ENCODE measurements around the gene C2CD4C. TPM values are rescaled to one million over a fixed set of nuclear protein-coding genes. Genes with fewer than 3 reads are reported as not detected.
"Not testable (repeated sequence)": the region's sequence is repeated elsewhere in the genome, so short reads cannot be mapped to it uniquely, and the experiment has no call there.

C2CD4C gene
- total RNA-seq, 2 donors from 2014 or later: 0.26 to 0.55 TPM

- no peak for TF ChIP-seq CTCF (IDR thresholded peaks at IDR 0.05)
- Histone ChIP-seq H3K27ac (no peak overlapping the region), H3K36me3 (no peaks in the 10 kb centered on the region), H3K27me3 (no peaks in the 10 kb centered on the region), H3K4me1 (no peaks in the 10 kb centered on the region), H3K4me3 (no peak overlapping the region), H3K9me3 (no peaks in the 10 kb centered on the region)
- no peak for DNase-seq (ENCODE audit: low spot score)
Observed at GRCh38 chr19:383040-383439, 25.9 kb downstream of the C2CD4C start.

GRCh38 chr19:382578-382977, 26.4 kb downstream of the C2CD4C start:
- H3K27me3 ChIP-seq; DNase-seq (ENCODE audit: low spot score); H3K27ac ChIP-seq: not testable (repeated sequence)

GRCh38 chr19:381901-382300, 27.0 kb downstream of the C2CD4C start:
- not testable (repeated sequence) for H3K36me3 ChIP-seq; DNase-seq (ENCODE audit: low spot score); H3K4me1 ChIP-seq; H3K9me3 ChIP-seq; H3K27ac ChIP-seq; H3K27me3 ChIP-seq; H3K4me3 ChIP-seq

More at GRCh38 chr19:382578-382977, 26.4 kb downstream of the C2CD4C start:
- H3K9me3 ChIP-seq, H3K36me3 ChIP-seq, H3K4me1 ChIP-seq, H3K4me3 ChIP-seq: not testable (repeated sequence)

DNA sequence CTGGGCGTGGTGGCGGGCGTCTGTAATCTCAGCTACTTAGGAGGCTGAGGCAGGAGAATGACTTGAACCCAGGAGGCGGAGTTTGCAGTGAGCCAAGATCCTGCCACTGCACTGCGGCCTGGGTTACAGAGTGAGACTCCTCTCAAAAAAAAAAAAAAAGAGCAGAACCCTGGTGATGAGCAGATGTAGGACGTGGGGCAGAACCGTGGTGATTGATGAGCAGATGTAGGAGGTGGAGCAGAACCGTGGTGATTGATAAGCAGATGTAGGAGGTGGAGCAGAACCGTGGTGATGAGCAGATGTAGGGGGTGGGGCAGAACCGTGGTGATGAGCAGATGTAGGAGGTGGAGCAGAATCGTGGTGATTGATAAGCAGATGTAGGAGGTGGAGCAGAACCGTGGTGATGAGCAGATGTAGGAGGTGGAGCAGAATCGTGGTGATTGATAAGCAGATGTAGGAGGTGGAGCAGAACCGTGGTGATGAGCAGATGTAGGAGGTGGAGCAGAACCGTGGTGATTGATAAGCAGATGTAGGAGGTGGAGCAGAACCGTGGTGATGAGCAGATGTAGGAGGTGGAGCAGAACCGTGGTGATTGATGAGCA, 28.2 kb downstream of the C2CD4C start:
- not testable (repeated sequence) for H3K36me3 ChIP-seq; H3K4me1 ChIP-seq; H3K27me3 ChIP-seq; DNase-seq (ENCODE audit: low spot score); H3K4me3 ChIP-seq; H3K9me3 ChIP-seq; H3K27ac ChIP-seq

DNA sequence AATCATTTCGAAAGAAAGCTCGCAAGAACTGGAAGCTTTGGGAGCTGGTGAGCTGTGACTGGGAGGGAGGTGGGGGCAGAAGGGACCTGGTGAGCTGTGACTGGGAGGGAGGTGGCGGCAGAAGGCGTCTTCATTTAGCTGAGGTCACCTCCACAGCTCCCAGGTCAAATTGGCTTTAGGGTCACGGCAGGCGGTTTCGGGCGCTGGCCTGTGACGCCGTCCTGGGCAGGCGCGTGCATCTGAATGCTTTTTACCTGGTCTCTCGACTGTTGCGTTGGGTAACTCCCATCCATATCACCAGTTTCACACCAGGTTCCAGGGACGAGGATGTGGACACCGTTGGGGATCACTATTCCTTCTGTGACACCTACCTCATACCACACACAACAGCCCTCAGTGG, 29.2 kb downstream of the C2CD4C start:
- Histone ChIP-seq H3K9me3 (no peaks in the 10 kb centered on the region), H3K4me3 (no peak overlapping the region), H3K27ac (no peak overlapping the region), H3K4me1 (no peaks in the 10 kb centered on the region), H3K36me3 (no peaks in the 10 kb centered on the region), H3K27me3 (no peaks in the 10 kb centered on the region)
- no peak for TF ChIP-seq CTCF (IDR thresholded peaks at IDR 0.05)
- no peak for DNase-seq (ENCODE audit: low spot score)

DNA sequence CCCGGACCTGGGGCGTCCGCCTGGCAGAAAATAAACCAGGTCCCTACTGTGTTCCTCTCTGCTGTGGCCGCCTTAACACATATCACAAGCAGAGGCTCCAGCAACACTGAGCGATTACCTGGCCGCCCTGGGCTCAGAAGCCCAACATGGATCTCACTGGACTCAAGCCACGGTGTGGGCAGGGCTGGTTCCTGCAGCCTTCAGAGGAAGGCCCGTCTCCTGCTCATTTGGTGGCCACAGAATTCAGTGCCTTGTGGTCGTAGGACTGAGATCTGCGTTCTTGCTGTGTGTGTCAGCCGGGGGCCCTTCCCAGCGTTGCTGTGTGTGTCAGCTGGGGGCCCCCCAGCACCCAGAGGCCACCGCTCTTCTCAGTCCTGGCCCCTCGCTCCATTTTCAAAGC, 30.2 kb downstream of the C2CD4C start:
- Histone ChIP-seq H3K4me3 (no peak overlapping the region), H3K4me1 (no peaks in the 10 kb centered on the region), H3K27me3 (no peaks in the 10 kb centered on the region), H3K27ac (no peak overlapping the region), H3K36me3 (no peaks in the 10 kb centered on the region), H3K9me3 (no peaks in the 10 kb centered on the region)
- no peak for DNase-seq (ENCODE audit: low spot score)
- no peak for TF ChIP-seq CTCF (IDR thresholded peaks at IDR 0.05)

DNA sequence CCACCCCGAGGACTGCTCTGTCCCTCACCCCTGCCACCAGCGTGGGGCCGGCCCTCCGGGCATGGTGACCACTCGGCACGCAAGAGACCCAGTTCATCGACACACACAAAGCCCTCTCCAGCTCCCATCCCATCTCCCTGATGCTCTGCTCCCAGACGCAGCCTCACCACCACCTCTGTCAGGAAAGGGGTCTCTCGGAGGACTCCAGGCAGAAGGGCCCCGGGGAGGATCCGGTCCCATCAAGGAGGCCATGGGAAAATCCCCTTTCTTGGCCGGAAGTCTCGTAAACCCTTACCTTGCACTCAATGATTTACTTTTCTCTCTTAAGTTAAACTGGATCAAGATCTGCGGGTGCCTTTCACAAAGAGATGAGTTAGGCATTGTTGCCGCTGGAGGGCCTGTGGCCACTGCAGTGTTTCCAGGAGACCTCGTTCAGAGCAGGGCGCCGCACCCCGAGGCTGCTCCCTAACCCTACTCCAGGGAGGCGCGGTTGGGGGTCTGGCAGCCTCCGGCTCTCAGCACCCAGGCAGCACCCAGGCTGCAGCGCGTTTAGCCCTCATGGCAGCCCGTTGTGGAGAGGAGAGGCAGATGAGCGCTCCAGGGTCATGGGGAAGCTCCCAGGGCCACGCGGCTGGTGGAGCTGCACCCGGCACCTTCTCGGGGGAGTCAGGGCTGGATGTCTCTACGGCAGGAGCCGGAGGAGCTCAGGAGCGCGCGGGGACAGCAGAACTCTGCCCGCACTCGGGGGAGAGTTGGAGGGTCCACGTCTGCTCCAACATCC, 31.0 kb downstream of the C2CD4C start:
- no peak for TF ChIP-seq CTCF (IDR thresholded peaks at IDR 0.05)
- Histone ChIP-seq H3K4me1 (no peaks in the 10 kb centered on the region), H3K36me3 (no peaks in the 10 kb centered on the region), H3K27me3 (no peaks in the 10 kb centered on the region), H3K4me3 (no peak overlapping the region), H3K27ac (no peak overlapping the region), H3K9me3 (no peaks in the 10 kb centered on the region)
- DNase-seq (ENCODE audit: low spot score): no peak

Measured in right atrium auricular region (tissue), 2 donors.